ENCODE data around the gene THAP7.

DNA sequence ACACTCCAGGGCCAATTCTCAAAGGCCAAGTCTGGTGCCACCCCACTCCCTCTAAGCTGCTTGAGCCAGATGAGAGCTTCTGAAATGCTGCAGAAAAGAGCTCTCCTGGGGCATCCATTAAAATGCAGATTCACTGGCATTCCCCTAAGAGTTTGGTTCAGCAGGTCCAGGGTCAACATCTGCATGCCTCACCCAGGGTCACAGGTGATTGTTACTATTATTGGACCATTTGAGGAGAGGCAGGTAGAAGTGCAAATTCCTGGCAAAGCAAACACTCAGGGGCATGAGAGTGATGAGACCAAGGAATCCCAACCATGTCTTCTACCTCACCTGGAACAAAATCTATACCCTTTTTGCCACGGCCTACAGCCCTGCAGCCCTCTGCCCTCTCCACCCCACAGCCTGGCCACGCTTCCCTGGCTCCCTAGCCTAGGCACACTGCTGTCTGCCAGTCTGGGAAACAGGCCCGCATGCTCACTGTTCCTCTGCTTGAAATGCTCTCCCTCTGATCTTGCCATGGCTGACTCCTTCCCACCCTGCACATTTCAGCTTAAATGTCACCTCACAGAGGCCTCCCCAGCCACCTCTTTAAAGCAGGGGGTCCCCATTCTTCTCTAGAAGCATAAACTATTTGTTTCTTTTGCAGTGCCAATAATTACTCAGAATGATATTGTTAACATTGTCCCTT lies 8.7 kb upstream of the THAP7 start:
- TF ChIP-seq, protein P1, sequence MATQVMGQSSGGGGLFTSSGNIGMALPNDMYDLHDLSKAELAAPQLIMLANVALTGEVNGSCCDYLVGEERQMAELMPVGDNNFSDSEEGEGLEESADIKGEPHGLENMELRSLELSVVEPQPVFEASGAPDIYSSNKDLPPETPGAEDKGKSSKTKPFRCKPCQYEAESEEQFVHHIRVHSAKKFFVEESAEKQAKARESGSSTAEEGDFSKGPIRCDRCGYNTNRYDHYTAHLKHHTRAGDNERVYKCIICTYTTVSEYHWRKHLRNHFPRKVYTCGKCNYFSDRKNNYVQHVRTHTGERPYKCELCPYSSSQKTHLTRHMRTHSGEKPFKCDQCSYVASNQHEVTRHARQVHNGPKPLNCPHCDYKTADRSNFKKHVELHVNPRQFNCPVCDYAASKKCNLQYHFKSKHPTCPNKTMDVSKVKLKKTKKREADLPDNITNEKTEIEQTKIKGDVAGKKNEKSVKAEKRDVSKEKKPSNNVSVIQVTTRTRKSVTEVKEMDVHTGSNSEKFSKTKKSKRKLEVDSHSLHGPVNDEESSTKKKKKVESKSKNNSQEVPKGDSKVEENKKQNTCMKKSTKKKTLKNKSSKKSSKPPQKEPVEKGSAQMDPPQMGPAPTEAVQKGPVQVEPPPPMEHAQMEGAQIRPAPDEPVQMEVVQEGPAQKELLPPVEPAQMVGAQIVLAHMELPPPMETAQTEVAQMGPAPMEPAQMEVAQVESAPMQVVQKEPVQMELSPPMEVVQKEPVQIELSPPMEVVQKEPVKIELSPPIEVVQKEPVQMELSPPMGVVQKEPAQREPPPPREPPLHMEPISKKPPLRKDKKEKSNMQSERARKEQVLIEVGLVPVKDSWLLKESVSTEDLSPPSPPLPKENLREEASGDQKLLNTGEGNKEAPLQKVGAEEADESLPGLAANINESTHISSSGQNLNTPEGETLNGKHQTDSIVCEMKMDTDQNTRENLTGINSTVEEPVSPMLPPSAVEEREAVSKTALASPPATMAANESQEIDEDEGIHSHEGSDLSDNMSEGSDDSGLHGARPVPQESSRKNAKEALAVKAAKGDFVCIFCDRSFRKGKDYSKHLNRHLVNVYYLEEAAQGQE (IDR thresholded peaks at IDR 0.05; ENCODE audit: insufficient read depth in 1 of 2, low read depth in 2 of 2, low read length in 2 of 2): no peak
- TF ChIP-seq POLR2AphosphoS5 (IDR thresholded peaks at IDR 0.05; ENCODE audit: low read depth, low read length): no peak
- no peak for TF ChIP-seq SIN3A (IDR thresholded peaks at IDR 0.05; ENCODE audit: borderline replicate concordance, insufficient read depth, low read length)
- TF ChIP-seq TAF1 (IDR thresholded peaks at IDR 0.05; ENCODE audit: borderline replicate concordance, insufficient read depth, low read length): no peak
- TF ChIP-seq FOXP2 (optimal IDR thresholded peaks at IDR 0.05; ENCODE audit: borderline replicate concordance, extremely low read depth, extremely low read length, insufficient read depth): no peak

All from PFSK-1 (cell line).